ENCODE results near the gene CA7.
"Not testable (repeated sequence)": the region's sequence is repeated elsewhere in the genome, so short reads cannot be mapped to it uniquely, and the experiment has no call there.

The CA7 gene

DNA sequence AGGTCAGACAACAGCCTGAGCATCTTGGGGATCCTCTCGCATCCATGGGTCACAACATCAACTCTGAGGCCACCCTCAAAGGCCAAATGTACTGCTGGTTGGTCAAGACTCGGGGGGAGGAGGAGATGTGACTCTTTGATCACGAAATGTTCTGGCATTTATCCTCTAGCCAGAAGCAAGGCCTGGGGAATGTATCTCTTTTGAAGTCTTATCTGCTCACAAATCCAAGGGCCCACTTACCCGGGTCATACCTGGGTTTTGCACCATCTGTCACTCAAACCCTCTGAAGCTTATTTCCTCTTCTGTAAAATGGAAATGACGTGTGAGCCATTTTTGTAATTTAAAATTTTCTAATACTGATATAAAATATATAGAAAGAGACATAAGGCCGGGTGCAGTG lies 13.2 kb downstream of the CA7 start:
- DNase-seq (ENCODE audit: low read depth): no peak
- no peak overlapping the region for H3K4me3 ChIP-seq (ENCODE audit: low read length)
- TF ChIP-seq, protein P1, sequence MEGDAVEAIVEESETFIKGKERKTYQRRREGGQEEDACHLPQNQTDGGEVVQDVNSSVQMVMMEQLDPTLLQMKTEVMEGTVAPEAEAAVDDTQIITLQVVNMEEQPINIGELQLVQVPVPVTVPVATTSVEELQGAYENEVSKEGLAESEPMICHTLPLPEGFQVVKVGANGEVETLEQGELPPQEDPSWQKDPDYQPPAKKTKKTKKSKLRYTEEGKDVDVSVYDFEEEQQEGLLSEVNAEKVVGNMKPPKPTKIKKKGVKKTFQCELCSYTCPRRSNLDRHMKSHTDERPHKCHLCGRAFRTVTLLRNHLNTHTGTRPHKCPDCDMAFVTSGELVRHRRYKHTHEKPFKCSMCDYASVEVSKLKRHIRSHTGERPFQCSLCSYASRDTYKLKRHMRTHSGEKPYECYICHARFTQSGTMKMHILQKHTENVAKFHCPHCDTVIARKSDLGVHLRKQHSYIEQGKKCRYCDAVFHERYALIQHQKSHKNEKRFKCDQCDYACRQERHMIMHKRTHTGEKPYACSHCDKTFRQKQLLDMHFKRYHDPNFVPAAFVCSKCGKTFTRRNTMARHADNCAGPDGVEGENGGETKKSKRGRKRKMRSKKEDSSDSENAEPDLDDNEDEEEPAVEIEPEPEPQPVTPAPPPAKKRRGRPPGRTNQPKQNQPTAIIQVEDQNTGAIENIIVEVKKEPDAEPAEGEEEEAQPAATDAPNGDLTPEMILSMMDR (conservative IDR thresholded peaks at IDR 0.05; ENCODE audit: low read depth, low read length): no peak

- DNase-seq (ENCODE audit: low read depth): no peak
- TF ChIP-seq, protein P1 (conservative IDR thresholded peaks at IDR 0.05; ENCODE audit: low read depth, low read length): no peak
- H3K4me3 ChIP-seq (ENCODE audit: low read length): no peak overlapping the region
These were observed 14.7 kb downstream of the CA7 start for GRCh38 chr16:66858740-66859396.

DNA sequence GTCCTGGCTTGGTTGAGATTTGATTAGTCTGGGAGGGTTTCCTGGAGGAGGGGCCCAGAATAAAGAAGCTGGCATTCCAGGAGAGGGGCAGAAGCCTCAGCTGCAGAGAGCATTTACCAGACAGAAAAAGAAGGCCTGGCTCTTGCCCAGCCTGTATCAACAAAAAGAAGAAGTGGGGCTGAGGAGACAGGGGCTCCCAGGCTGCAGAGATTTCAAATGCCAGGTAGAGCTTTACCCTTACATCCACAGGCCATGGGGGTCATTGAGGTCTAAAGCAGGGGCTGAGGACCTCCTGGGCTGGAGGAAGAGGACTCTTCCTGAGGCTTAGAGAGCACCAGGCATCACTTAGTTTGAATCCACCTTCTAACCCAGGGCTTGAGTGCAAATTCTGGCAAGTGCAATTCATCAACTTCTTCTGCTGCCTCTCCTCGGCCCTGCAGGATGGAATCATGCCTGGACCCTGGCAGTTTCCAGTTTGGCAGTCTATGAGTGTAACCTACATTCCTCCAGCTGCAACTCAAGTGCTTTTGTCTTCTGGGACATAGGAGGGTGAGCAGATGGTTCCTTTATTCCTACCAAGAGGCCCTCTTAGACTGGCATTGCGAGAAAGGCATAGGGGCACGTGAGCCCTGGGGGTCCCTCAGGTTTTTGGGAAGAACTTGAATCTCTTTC lies 15.3 kb downstream of the CA7 start:
- H3K4me3 ChIP-seq (ENCODE audit: low read length): no peak overlapping the region
- TF ChIP-seq, protein P1 (conservative IDR thresholded peaks at IDR 0.05; ENCODE audit: low read depth, low read length): no peak
- DNase-seq (ENCODE audit: low read depth): no peak

GRCh38 chr16:66862023-66862520 lies 17.9 kb downstream of the CA7 start:
- no peak for DNase-seq (ENCODE audit: low read depth)
- TF ChIP-seq, protein P1 (conservative IDR thresholded peaks at IDR 0.05; ENCODE audit: low read depth, low read length): no peak
- no peak overlapping the region for H3K4me3 ChIP-seq (ENCODE audit: low read length)

DNA sequence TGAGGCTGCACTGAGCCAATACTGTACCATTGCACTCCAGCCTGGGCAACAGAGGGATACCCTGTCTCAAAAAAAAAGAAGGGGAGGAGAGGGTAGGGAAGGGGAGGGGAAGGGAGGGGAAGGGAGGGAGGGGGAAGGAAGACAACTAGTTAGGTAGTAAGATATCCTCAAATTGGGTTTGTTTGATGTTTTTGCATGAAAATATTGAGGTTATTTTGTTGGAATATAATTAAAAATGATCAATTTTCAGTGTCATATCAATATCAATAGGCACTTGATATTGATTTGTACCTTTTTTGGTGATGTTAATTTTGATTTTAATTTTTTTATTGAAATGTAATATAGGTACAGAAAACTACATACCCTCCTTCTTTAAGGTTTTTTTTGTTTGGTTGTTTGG lies 19.5 kb downstream of the CA7 start:
- TF ChIP-seq, protein P1 (conservative IDR thresholded peaks at IDR 0.05; ENCODE audit: low read depth, low read length): no peak
- DNase-seq (ENCODE audit: low read depth): no peak

DNA sequence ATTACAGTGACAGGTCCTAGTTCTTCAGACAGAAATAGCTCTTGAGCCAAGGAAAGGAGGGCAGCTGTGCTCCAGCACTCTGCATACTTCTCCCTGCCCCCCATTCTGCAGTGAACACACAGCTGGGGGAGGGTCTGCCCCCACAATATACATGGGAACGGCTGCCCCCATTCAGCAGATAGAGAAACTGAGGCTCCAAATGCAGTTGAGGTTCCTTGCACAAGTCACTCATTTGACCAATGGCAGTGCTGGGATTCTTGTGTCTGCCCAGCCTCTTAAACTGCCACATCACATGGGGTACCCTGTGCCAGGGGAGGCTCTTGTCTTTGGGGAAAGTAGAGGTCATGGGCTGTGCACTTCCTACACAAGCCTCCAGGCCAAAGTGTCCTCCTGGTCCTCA lies 25.2 kb downstream of the CA7 start:
- TF ChIP-seq, protein P1 (conservative IDR thresholded peaks at IDR 0.05; ENCODE audit: low read depth, low read length): no peak
- H3K4me3 ChIP-seq (ENCODE audit: low read length): no peak overlapping the region
- DNase-seq (ENCODE audit: low read depth): no peak

More for the DNA sequence above, 19.5 kb downstream of the CA7 start:
- H3K4me3 ChIP-seq (ENCODE audit: low read length): no peak overlapping the region

GRCh38 chr16:66871363-66871762 lies 27.1 kb downstream of the CA7 start:
- DNase-seq (ENCODE audit: low read depth); H3K4me3 ChIP-seq (ENCODE audit: low read length): not testable (repeated sequence)

All from retinal pigment epithelial cell (primary cell).